NB4 (cell line): Measurements from ENCODE around the gene FBXO31.

Experiments
- CTCF ChIP-seq: IDR thresholded peaks from one replicate; pipeline ENCODE4 v1.5.1; 2012; ENCODE audit warnings: low read depth, low read length
- POLR2A ChIP-seq: IDR thresholded peaks from 2 replicates; pipeline ENCODE4 v1.6.1; 2011; ENCODE audit warnings: mild to moderate bottlenecking; ENCODE audit not compliant: insufficient read length; ENCODE audit errors: extremely low read depth

- TF ChIP-seq CTCF (no peak), POLR2A (no peak)
Observed at GRCh38 chr16:87352818-87353217, 30.8 kb downstream of the FBXO31 start.
